ENCODE measurements around the gene ZBTB32.

- TF ChIP-seq, protein P1, sequence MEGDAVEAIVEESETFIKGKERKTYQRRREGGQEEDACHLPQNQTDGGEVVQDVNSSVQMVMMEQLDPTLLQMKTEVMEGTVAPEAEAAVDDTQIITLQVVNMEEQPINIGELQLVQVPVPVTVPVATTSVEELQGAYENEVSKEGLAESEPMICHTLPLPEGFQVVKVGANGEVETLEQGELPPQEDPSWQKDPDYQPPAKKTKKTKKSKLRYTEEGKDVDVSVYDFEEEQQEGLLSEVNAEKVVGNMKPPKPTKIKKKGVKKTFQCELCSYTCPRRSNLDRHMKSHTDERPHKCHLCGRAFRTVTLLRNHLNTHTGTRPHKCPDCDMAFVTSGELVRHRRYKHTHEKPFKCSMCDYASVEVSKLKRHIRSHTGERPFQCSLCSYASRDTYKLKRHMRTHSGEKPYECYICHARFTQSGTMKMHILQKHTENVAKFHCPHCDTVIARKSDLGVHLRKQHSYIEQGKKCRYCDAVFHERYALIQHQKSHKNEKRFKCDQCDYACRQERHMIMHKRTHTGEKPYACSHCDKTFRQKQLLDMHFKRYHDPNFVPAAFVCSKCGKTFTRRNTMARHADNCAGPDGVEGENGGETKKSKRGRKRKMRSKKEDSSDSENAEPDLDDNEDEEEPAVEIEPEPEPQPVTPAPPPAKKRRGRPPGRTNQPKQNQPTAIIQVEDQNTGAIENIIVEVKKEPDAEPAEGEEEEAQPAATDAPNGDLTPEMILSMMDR (IDR thresholded peaks at IDR 0.05), result no peak
- TF ChIP-seq POLR2AphosphoS5 (IDR thresholded peaks at IDR 0.05), result no peak
Measured at GRCh38 chr19:35703343-35703742, 1.0 kb upstream of the ZBTB32 start.

Data from breast epithelium (tissue), 3 donors.